Measurements from ENCODE around the gene RFX7.

DNA sequence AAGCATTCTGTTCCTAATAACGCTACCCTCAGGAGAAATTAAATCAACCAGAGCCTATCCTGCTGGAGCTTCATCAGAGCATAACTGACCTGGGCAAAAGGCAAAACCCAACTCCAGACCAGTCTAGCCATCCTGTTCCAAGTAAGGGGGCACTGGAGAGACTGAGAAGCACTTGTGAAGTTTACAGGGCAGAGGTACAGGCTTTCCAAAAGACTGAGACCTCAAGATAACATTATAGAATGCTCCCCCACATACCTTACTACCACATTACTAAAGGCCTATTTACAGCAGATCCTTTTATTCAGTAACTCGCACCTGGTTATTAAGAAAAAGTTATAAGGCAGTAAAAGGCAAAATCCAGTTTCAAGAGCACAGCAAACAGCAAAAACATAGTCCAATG lies 35.5 kb downstream of the RFX7 start:
- TF ChIP-seq POLR2A (IDR thresholded peaks at IDR 0.05): no peak
- TF ChIP-seq, protein P1, sequence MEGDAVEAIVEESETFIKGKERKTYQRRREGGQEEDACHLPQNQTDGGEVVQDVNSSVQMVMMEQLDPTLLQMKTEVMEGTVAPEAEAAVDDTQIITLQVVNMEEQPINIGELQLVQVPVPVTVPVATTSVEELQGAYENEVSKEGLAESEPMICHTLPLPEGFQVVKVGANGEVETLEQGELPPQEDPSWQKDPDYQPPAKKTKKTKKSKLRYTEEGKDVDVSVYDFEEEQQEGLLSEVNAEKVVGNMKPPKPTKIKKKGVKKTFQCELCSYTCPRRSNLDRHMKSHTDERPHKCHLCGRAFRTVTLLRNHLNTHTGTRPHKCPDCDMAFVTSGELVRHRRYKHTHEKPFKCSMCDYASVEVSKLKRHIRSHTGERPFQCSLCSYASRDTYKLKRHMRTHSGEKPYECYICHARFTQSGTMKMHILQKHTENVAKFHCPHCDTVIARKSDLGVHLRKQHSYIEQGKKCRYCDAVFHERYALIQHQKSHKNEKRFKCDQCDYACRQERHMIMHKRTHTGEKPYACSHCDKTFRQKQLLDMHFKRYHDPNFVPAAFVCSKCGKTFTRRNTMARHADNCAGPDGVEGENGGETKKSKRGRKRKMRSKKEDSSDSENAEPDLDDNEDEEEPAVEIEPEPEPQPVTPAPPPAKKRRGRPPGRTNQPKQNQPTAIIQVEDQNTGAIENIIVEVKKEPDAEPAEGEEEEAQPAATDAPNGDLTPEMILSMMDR (IDR thresholded peaks at IDR 0.05): no peak
